H1 (cell line): ENCODE results near the gene ARFGAP3. TPM values are rescaled to one million over a fixed set of nuclear protein-coding genes. Genes with fewer than 3 reads are reported as not detected.

ENCODE experiments used
- GABPA ChIP-seq: IDR thresholded peaks from 2 replicates; pipeline ENCODE4 v1.6.1; 2011; ENCODE audit warnings: mild to moderate bottlenecking, low read length, moderate library complexity, borderline replicate concordance; ENCODE audit not compliant: insufficient read depth
- HDAC6 ChIP-seq: IDR thresholded peaks from one replicate; pipeline ENCODE4 v1.7.1; 2012; ENCODE audit warnings: low read depth, mild to moderate bottlenecking, inconsistent platforms, low read length, moderate library complexity
- NANOG ChIP-seq: IDR thresholded peaks from 2 replicates; pipeline ENCODE4 v1.6.1; 2011; ENCODE audit warnings: low read length, low read depth, mild to moderate bottlenecking, inconsistent platforms; ENCODE audit not compliant: insufficient read depth, poor library complexity, severe bottlenecking
- NRF1 ChIP-seq: IDR thresholded peaks from 2 replicates; pipeline ENCODE4 v1.6.1; 2011; ENCODE audit warnings: mild to moderate bottlenecking, low read depth, low read length, improper control_type of control experiment
- PHF8 ChIP-seq: fragments of 200-600 bp; sonication (generic); conservative IDR thresholded peaks from 2 replicates; pipeline ENCODE4 v1.7.1; 2012; ENCODE audit warnings: low read depth, mild to moderate bottlenecking, inconsistent platforms, low read length, moderate library complexity
- RBBP5 ChIP-seq: IDR thresholded peaks from 2 replicates; pipeline ENCODE4 v1.7.1; 2012; ENCODE audit warnings: low read depth, mild to moderate bottlenecking, inconsistent platforms, low read length, moderate library complexity, borderline replicate concordance
- SIX5 ChIP-seq: IDR thresholded peaks from 2 replicates; pipeline ENCODE4 v1.6.1; 2011; ENCODE audit warnings: mild to moderate bottlenecking, low read depth, low read length
- polyA plus RNA-seq, 7 experiments: library from polyadenylated mRNA; depleted of rRNA in 3 of 7; stranded (reverse) in 5 of 7; unstranded in 2 of 7; fragments of >200 nt in 5 of 7; fragments of 200-250 nt in 2 of 7; gene quantifications; 1 replicate in 5 of 7; 2 replicates in 1 of 7; 4 replicates in 1 of 7; pipeline versions ENCODE4 v1.2.1 to v1.2.3, GENCODE V29; 2011 to 2013; ENCODE audit warnings: missing spikeins in 2 of 7, mixed read lengths in 2 of 7
- total RNA-seq: library from RNA; stranded (reverse); fragmentation: NEBNext Ultra II Directional; extraction: Animal tissue kit (Norgen Biotek cat#: 25700); gene quantifications from 2 replicates; pipeline ENCODE4 v1.2.1, GENCODE V29; 2021
- TF ChIP-seq, protein P1 (sequence below): IDR thresholded peaks from 2 replicates; pipeline ENCODE4 v1.6.1; 2011; ENCODE audit warnings: low read depth, mild to moderate bottlenecking, low read length; ENCODE audit not compliant: insufficient read depth
- TF ChIP-seq, protein P2 (sequence below): fragments of 300-600 bp; sonication (generic); IDR thresholded peaks from 2 replicates; pipeline ENCODE4 v1.7.1; 2012; ENCODE audit warnings: low read length, moderate library complexity, mild to moderate bottlenecking, inconsistent platforms; ENCODE audit not compliant: insufficient replicate concordance

ARFGAP3 gene
- total and polyA plus RNA-seq, 2 of the 8 experiments (the other 6 are each of a cell fraction or from before 2014, with no cell fraction given): 9.7 to 16.0 TPM

DNA sequence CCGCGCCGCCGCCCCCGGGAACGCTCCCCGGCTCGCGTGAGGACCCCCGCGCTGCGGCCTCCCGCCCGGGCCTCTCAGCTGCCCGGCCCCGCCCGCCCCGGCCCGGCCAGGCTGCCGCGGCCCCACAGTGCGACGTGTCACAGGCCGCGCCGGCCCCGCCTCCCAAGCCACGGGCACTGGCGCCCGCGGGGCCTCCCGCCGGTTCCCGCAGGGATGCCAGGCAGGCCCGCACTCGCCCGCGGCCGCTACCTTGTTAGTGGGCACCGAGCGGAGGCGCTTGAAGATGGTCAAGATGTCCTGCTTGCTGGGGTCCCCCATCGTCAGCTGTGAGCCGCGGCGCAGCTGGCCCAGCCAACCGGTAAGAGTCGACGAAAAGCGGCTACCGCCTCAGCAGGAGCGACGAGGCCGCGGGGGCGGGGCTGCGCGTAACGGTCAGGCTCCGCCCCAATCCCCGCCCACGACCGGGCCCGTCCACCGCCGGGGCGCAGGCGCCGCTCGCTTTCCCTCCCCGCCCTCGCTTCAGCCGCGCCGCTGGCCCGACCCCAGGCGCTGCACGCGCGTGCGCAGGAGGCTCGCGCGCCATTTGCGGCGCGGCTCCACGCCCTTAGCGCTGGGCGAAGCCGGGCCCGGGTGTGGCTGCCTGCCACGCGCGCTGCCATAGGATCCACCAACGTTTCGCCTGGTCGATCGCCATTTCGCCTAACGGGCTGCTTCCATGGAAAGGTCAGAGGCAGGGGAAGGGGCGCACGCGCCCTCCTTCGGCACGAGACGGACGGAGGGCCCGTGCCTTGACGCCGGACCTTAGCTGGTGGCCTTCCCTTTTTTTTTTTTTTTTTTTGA lies at the start of gene ARFGAP3 (continued):
- TF ChIP-seq GABPA (no peak), HDAC6 (no peak), RBBP5 (peak; percentile 99), PHF8 (peak; percentile 62), NRF1 (peak; percentile 88), NANOG (no peak), SIX5 (no peak)
- TF ChIP-seq, protein P1, sequence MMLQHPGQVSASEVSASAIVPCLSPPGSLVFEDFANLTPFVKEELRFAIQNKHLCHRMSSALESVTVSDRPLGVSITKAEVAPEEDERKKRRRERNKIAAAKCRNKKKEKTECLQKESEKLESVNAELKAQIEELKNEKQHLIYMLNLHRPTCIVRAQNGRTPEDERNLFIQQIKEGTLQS: no peak
- TF ChIP-seq, protein P2, sequence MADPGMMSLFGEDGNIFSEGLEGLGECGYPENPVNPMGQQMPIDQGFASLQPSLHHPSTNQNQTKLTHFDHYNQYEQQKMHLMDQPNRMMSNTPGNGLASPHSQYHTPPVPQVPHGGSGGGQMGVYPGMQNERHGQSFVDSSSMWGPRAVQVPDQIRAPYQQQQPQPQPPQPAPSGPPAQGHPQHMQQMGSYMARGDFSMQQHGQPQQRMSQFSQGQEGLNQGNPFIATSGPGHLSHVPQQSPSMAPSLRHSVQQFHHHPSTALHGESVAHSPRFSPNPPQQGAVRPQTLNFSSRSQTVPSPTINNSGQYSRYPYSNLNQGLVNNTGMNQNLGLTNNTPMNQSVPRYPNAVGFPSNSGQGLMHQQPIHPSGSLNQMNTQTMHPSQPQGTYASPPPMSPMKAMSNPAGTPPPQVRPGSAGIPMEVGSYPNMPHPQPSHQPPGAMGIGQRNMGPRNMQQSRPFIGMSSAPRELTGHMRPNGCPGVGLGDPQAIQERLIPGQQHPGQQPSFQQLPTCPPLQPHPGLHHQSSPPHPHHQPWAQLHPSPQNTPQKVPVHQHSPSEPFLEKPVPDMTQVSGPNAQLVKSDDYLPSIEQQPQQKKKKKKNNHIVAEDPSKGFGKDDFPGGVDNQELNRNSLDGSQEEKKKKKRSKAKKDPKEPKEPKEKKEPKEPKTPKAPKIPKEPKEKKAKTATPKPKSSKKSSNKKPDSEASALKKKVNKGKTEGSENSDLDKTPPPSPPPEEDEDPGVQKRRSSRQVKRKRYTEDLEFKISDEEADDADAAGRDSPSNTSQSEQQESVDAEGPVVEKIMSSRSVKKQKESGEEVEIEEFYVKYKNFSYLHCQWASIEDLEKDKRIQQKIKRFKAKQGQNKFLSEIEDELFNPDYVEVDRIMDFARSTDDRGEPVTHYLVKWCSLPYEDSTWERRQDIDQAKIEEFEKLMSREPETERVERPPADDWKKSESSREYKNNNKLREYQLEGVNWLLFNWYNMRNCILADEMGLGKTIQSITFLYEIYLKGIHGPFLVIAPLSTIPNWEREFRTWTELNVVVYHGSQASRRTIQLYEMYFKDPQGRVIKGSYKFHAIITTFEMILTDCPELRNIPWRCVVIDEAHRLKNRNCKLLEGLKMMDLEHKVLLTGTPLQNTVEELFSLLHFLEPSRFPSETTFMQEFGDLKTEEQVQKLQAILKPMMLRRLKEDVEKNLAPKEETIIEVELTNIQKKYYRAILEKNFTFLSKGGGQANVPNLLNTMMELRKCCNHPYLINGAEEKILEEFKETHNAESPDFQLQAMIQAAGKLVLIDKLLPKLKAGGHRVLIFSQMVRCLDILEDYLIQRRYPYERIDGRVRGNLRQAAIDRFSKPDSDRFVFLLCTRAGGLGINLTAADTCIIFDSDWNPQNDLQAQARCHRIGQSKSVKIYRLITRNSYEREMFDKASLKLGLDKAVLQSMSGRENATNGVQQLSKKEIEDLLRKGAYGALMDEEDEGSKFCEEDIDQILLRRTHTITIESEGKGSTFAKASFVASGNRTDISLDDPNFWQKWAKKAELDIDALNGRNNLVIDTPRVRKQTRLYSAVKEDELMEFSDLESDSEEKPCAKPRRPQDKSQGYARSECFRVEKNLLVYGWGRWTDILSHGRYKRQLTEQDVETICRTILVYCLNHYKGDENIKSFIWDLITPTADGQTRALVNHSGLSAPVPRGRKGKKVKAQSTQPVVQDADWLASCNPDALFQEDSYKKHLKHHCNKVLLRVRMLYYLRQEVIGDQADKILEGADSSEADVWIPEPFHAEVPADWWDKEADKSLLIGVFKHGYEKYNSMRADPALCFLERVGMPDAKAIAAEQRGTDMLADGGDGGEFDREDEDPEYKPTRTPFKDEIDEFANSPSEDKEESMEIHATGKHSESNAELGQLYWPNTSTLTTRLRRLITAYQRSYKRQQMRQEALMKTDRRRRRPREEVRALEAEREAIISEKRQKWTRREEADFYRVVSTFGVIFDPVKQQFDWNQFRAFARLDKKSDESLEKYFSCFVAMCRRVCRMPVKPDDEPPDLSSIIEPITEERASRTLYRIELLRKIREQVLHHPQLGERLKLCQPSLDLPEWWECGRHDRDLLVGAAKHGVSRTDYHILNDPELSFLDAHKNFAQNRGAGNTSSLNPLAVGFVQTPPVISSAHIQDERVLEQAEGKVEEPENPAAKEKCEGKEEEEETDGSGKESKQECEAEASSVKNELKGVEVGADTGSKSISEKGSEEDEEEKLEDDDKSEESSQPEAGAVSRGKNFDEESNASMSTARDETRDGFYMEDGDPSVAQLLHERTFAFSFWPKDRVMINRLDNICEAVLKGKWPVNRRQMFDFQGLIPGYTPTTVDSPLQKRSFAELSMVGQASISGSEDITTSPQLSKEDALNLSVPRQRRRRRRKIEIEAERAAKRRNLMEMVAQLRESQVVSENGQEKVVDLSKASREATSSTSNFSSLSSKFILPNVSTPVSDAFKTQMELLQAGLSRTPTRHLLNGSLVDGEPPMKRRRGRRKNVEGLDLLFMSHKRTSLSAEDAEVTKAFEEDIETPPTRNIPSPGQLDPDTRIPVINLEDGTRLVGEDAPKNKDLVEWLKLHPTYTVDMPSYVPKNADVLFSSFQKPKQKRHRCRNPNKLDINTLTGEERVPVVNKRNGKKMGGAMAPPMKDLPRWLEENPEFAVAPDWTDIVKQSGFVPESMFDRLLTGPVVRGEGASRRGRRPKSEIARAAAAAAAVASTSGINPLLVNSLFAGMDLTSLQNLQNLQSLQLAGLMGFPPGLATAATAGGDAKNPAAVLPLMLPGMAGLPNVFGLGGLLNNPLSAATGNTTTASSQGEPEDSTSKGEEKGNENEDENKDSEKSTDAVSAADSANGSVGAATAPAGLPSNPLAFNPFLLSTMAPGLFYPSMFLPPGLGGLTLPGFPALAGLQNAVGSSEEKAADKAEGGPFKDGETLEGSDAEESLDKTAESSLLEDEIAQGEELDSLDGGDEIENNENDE: no peak
